T-helper 2 cell (primary cell): ENCODE results near the gene CHD2.
"Not testable (repeated sequence)": the region's sequence is repeated elsewhere in the genome, so short reads cannot be mapped to it uniquely, and the experiment has no call there.

Experiments
- DNase-seq, 5 experiments: peaks; one replicate each; pipeline versions ENCODE4 v3.0.0 to v3.0.0-alpha.2; 2012 to 2022

Gene CHD2

DNA sequence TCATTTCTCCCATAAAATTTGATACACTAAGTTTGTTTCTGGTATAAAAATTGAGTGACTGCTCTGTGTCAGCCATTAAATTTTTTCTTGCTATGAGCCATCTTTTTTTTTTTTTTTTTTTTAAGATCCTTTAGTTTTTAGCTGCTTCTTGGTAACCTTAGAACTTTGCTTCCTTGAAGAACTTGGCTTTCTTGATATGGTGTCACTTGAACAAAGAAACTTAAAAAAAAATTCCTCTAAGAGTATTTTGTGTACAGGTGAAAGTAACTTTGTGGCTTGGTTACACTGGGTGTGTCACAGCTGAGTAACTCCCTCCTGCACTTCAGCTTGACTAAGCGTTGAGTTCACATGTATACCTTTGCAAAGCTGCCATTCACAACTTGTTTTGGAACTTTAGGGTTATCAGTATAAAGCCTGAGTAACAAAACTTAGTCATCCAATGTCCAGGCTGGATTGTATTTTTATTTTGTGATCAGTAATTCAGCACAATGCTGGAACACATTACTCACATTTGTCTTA is 6.5 kb downstream of the CHD2 start:
- DNase-seq: peak in 3 of 5 experiments; percentile 28 to 79 (median 42)

DNA sequence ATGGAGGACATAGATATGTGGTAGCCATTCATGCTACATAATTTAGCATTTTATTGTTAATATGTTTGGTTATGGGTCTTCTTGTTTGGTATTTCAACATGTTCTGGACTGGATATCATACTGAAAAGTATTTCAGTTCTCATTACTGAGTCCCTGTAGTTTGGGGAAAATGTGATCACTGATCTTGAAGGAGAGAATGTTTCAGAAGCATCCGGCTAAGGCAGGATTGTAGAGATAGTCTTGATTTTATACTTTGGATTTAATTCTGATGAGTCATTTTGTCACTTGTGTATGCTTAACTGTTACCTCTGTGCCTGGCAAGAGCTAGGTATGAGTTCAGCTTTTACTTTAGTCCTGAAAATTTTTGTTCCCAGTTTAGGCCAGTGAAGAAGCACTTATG is 7.1 kb downstream of the CHD2 start:
- peak in 1 of 5 experiments; percentile 76 for DNase-seq

DNA sequence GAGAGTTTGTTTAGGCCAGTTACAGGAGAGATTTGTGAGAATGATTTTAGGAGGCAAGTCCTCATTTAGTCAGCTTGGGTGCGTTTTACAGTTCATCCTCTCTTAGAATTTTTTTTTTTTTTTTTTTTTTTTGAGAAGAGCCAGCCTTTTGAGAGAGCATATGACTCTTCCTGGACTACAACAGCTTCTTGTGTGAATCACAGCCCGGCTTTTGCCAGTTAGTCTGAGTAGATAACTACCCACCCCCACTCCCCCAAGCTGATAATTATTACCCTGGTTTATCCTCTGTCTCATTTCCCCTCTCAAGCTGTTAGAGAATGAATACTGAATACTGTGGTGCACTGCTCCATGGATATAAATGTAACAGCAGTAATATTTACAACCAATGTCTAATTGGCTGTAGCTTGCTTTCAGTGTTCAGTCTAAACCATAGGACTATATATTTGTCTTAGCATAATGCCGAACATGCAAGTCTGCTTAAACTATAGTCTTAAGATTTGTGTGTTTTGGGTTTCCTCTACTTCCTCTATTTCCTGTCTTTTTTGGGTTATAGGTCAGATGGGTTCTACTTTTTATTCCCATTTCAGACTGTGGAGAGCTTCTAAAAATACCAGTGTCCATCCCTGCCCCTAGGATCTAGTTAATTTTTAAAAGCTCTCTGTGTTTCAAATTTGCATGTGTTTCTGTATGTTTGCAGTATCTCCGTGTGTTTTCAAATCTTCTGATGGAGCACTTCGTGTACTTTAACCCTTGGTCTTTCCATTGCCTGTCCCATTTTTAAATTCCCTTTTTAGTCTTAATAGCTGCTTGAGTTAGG is 8.0 kb downstream of the CHD2 start:
- peak in 1 of 5 experiments; percentile 59 for DNase-seq

DNA sequence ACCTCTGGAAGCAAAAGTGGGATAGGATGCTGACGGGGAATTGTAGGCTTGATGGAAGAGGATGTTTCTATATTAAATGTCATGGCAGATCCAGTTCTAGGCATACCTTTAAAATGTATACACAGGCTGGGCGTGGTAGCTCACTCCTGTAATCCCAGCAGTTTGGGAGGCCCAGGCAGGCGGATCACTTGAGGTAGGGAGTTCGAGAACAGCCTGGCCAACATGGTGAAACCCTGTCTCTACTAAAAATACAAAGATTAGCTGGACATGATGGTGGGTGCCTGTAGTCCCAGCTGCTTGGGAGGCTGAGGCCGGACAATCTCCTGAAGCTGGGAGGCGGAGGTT is 8.6 kb downstream of the CHD2 start:
- no peak for DNase-seq

DNA sequence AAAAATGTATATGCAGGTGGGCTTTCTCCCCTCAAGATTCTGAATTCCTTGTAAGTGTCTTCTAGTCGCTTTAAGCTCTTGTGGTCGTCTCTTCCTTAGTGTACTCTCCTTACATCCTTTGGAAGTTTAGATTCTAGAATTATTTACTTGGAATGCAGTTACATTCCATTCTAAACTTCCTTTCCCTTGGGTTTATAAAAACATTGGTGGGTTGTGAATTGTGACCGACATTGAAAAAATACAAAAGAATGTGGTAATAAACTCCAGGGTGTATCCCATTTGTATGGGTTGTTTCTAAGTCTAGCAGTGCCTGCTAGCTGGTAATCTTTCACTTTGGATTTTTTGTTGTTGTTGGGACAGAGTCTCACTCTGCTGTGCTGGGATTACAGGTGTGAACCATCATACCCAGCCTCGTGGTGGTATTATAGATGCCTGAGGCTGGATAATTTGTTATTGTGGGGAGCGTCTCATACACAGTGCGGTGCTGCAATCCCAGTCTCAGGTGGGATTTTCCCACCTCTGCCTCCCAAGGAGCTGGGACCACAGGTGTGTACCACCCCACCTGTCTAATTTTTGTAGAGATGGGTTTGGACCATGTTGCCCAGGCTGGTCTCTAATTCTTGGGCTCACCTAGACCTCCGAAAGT is 9.1 kb downstream of the CHD2 start:
- no peak for DNase-seq

DNA sequence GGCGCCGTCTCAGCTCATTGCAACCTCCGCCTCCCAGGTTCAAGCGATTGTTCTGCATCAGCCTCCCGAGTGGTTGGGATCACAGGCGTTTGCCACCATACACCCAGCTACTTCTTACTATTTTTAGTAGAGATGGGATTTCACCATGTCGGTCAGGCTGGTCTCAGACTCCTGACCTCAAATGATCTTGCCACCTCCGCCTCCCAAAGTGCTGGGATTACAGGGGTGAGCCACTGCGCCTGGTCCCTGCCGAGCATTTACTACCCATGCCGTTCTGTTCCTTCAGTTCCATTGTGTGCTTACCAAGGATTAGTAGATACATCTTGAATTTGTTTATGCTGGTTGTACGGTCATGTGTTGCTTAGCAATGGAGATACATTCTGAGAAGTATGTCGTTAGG is 10.3 kb downstream of the CHD2 start:
- no peak for DNase-seq

DNA sequence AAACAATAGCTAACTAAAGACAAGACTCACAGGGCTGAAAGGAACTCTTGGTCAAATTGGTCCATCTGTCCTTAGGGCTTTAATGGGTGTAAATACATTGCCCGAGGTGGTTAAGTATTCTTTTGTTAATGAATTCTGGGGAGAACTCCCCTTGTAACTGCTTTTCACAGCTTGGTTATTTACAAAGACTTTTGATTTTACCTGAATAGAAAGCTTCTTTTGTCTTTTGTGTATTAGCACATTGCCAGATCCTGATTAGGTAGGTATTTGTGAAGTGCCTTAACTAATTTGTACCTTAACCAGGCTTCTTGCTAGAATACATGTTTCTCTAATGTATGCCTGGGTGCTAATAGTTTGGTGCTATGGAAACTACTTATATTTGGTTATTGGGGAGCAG is 14.0 kb downstream of the CHD2 start:
- no peak for DNase-seq

DNA sequence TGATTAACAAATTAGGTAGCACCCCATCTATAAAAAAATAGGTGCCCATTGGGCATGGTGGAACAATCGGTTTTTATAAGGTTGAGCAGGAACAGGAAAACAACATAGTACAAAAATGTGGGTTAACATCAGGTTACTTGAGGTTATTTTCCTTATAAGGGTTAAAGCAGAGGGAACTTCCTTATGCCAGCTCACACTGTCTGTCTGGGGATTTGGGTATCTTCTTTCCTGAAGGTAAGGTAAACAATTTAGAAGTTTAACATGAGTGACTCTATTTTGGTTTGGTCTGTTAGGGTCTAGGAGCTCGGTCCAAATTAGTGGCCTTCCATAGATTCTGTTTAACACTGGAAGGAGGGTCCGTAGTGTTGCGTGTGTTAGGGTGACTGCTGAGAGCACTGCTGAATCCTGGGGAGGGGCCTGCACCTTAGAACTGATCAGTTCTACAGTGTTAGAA is 14.7 kb downstream of the CHD2 start:
- DNase-seq: peak in 2 of 5 experiments; percentile 68 to 69

DNA sequence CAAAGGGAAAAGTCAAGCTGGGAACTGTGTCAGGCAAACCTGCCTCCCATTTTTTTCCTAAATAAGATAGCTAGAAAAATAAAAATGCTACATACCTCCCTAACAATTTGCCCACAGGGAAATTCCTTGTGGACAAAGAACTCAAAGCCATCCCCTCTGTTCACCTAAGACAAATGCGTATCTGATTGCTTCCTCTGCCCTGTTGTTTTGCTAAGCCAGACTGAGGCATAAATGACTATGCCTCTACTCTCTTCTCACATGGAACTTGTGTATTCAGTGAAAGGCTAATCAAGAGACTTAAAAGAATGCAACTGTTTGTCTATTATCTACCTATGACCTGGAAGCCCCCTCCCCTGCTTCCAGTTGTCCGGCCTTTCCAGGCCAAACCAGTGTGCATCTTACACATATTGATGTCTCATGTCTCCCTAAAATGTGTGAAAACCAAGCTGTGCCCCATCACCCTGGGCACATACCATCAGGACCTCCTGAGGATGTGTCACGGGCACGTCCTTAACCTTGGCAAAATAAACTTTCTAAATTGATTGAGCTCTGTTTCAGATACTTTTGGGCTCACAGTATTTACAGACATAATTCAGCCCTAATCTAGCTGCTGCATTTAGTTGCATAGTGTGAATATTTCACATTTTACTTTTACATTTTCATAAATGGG is 15.8 kb downstream of the CHD2 start:
- DNase-seq: peak in 1 of 5 experiments; percentile 52

DNA sequence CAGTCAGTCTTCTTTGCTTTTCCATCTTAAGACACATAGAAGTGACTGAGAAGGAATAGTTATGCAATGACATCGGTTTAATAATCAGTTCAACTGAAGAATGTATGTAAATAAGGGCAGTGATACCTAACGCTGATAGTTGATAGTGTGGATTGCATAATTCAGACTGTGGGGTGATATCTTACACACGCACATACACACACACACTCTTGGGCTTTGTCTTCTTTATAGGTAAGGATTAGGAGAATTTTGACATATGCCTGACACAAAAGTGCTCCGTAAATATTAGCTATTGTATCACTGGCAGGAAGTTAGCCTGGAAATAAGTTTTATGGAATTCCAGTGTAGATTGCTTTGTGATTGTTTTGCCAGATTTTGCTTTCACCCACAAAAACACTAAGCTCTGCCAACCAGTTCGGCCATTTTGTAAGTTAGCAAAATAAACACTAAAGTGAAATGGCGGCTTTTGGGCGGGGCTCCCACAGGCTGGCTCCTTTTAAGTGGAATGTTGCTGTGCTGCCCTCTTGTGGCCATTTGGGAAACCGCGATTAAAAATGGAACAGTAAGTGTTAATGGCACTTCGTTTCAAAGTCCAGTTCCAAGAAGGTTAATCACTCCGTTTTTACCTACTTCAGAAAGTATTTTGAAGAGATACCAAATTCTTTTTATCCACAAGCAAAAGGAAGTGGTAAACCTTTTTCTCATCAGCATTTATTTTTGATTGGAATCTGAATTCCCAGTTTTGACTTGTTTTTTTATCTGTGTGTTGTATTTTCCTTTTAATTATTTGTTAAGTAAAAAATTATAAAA is 17.7 kb downstream of the CHD2 start:
- peak; percentile 62 to 91 (median 85) for DNase-seq

DNA sequence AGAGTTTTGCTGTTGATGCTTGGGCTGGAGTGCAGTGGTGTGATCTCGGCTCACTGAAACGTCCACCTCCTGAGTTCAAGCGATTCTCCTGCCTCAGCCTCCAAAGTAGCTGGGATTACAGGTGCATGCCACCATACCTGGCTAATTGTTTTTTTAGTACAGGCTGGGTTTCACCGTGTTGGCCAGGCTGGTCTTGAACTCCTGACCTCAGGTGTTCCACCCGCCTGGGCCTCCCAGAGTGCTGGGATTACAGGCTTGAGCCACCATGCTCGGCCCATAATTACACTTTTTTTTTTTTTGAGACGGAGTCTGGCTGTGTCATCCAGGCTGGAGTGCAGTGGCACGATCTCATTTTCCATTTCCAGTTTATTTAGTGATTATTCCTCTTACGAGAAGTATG is 18.8 kb downstream of the CHD2 start:
- not testable (repeated sequence) for DNase-seq

DNA sequence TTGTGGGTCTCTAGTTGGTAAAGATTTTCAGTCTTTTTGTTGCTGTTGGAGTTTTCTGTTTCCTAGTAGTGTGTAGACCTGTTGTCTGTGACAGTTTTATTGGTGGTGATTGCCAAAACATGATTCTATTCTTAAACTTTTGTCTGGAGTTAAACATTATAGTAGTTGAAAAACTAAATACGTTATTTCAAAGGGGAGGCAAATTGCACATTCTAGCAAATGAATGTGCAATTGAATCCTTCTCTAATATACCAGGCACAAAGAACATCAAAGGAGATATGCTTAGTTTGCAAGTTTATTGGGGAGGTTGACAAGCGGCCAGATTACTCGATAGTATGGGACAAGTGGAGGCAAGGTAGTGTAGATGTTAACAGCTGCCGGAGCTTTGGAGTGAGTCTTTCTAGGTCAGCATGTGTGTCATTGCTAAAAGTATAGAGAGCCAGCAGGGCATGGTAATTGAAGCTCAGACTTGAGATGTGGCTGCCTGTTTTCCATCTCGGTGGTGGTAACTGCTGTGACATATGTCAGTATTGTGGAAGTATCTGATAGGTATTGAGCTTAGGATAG is 20.6 kb downstream of the CHD2 start:
- DNase-seq: no peak

DNA sequence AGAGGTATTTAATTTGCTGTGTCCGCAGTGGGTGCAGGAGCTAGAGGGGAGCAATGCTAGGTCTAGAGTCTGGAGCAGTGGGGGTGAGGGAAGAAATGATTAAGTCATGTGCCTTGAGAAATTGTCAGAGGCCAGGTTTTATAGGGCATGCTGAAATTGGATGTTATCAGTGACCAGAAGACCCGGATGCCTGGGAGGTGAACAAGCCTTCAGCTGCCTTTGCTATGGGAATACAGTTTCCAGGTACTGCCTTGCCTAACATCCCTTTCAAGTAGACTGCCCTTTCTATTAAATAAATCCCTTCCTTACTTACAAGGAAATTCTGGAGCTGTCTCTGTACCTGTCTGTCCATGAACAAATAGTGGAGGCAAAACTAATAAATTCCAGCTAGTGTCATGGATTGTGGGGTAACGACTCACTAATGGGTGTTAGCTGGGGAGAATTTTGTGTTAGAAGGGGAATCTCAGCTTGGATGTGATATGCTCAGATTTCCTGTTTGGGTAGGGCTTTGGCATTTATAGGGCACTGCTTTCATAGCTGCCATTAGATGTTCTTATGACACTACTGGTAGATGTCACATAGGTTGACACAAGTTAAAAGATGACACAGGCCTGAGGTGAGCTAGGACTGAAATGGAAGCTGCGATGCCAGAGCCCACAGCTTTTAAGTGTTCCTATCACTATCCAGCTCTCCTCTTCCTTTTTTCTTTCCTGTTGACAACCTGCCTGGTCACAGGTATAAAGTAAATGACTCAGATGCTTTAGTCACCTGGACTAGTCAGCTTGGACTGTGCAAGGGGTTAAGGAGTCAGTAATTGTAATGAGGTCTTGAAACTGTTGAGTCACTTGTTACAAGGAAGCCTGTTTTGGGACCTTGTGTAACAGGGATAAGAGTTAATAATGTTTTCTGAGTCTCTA is 21.3 kb downstream of the CHD2 start:
- DNase-seq: no peak

DNA sequence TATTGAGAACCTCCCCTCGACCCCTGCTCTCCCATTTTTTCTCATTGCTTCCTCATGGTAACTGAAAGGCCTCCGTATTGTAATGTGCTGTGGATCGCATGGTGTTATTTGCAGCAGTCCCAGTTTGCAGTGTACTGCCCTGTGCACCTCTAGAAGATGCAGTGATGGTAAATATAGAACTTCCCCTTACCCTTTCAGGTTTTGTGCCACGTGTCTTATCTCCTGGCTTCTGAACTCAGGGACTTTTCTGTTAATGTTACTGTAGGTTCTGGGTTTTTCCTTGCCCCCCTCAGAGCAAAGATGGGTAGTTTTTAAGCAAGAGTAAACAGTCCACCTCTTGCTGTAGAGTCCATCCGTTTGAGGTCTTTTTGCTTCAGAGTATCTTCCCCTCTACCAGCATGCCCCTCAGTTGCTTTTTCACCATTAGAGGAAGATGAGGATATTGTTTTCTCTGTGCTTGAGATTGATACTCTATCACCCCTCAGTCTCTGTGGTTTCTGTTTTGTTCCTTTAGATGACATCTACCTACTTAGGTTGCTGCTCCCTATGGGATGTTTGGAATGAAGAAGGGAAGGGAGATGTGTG is 22.4 kb downstream of the CHD2 start:
- no peak for DNase-seq

DNA sequence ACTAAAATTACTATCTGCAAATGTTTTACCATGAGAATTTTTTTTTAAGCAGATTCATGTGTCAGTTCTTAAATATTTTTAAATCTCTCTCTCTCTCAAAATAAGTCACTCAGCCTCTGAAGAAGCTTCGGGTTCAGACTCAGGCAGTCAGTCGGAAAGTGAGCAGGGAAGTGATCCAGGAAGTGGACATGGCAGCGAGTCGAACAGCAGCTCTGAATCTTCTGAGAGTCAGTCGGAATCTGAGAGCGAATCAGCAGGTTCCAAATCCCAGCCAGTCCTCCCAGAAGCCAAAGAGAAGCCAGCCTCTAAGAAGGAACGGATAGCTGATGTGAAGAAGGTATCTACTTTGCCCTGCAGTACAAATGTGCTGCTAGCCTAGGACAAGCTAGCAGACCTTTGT is 24.1 kb downstream of the CHD2 start:
- no peak for DNase-seq

DNA sequence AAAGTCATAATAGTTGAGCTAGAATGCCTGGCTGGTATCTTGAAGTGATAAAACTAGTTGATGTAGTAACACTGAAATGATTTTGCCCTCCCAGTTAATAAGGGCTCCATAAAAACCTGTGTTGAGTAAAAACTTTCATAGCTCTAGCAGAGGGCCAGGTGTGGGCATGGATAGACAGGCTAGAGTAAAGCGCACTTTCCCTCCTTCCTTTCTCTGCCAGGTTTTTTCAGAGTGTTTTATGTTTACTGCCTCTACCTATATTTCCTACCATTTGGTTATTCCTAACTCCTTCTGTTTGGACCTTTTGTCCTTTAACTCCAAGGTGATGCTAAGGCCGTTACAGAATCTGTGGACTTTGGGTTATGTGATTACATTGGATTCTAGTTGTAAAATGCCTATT is 25.3 kb downstream of the CHD2 start:
- no peak for DNase-seq

DNA sequence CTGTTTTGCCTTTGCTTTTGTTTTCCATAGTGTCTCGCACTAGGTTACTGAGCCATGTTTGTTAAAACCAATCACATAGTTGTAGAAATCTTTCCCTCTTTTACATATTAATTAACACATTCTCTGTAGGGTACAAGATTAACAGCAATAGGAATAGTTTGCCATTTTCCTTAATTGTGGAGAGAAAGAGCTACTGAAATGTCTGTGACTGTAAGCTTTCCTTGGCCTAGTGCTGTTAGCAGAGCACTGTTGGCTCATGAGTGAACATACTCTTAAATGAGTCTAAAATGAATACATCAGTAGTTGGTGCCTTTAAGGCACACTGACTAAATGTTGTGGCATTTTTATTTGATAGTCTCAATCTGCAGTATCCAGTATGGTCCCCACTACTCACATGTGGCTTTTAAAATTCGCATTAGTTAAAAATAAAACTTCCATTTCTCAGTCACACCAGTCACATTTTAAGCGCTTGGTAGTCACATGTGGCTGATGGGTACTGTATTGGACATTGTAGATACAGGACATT is 28.2 kb downstream of the CHD2 start:
- DNase-seq: no peak

DNA sequence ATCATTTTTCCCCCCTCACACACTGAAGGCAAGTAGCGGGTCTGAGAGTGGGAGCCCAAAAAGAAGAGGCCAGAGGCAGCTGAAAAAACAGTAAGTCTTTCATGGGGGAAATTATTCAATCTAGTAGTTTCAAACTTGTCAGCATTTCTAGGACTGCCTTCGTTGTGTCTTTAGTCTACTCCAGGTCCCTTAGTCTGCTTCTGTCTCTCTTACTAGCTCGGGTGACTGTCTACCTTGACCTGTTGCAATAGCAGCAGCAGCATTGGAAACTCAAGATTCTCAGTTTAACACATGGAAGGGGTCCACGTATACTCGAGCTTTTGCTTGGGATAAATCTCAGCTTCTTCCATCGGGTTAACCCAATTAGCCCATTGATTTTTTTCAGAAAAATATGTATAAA is 28.9 kb downstream of the CHD2 start:
- DNase-seq: no peak

DNA sequence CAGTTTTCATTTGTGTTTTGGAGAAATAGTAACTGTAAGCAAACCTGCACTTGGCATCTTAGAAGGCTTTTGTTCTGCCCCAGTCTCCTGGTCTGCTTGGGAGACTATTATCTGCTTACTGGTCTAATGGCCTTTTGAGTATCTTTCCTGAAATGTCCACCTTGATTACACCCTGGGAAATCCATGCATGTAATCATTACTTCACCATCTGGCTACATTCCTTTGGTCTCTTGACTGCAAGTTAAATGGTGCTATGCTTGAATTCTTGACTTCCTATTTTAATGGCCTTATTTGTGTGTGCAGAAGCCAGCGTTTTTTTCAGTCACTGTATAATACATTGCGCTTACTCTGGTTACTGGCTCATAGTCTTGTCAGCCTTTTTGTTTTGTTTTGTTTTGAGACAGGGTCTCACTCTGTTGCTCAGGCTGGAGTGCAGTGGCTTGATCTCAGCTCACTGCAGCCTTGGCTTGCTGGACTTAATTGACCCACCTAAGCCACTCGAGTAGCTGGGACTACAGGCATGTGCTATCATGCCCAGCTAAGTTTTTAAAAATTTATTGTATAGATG is 30.0 kb downstream of the CHD2 start:
- no peak for DNase-seq

DNA sequence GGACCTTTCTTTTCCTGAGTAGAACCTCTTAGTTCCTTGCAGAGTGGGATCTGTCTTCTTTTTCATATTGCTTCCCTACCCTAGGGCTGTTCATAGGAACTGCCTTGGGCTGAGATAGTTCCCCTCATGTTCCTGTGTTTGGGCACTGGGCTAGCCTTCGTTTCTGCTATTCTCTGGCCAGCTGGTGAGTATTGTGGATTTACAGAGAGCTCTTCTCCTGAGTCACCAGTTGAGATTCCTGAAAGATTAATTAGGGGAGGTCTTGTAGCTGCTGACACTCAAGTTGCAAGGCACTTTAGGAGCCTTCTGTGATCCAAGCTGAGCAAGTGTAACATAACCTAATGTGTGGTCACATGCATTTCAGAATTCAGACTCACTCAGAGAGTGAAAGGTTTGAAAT is 30.7 kb downstream of the CHD2 start:
- no peak for DNase-seq
